ENCODE results near the gene CGB5. TPM values are rescaled to one million over a fixed set of nuclear protein-coding genes. Genes with fewer than 3 reads are reported as not detected.
"Not testable (repeated sequence)": the region's sequence is repeated elsewhere in the genome, so short reads cannot be mapped to it uniquely, and the experiment has no call there.

Gene CGB5
- total RNA-seq, 1 experiment from 2014 or later: not detected

DNA sequence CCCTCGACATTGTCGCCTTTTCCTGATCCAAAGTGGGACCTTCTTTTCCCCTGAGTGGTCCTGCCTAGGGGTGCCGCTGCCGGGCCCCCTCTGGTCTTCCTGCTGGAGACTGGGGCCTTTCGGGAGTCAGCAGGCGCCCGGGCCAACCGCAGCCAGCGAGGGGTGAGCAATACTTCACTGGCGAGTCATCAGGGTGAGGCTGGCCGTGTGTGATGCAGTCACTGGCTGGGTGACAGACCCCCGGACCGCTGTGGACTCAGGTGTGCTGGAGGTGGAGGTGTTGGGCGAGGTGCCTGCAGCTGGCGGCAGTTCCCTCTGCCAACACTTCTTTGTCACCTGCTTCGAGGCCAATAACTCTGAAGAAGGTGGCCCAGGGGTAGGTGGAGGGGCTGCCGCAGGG is 1.5 kb upstream of the CGB5 start:
- BruUV-seq (replicated peaks): no TSS peak
- TF ChIP-seq CTCF (IDR thresholded peaks at IDR 0.05; ENCODE audit: insufficient read depth in 1 of 2, low read depth in 1 of 2, low read length in 1 of 2, severe bottlenecking in 1 of 2, unreplicated experiment in 1 of 2): no peak
- Histone ChIP-seq H3K27me3 (replicated peaks; ENCODE audit: control insufficient read depth, insufficient read depth, low read length) (no peaks in the 10 kb centered on the region), H3K4me1 (no peaks in the 10 kb centered on the region), H3K9me3 (no peaks in the 10 kb centered on the region), H3K36me3 (ENCODE audit: control insufficient read depth, insufficient read depth, low read length) (no peaks in the 10 kb centered on the region), H3K4me3 (ENCODE audit: low read depth, low read length) (no peak overlapping the region)
- DNase-seq: no peak
- Mint-ChIP-seq H3K9me3 (ENCODE audit: unreplicated experiment) (no peaks in the 10 kb centered on the region), H3K4me1 (ENCODE audit: low read depth, unreplicated experiment) (no peaks in the 10 kb centered on the region), H3K36me3 (ENCODE audit: insufficient read depth, unreplicated experiment) (no peaks in the 10 kb centered on the region), H3K27me3 (ENCODE audit: insufficient read depth, unreplicated experiment) (no peaks in the 10 kb centered on the region), H3K27ac (ENCODE audit: unreplicated experiment) (no peak overlapping the region), H3K4me3 (ENCODE audit: unreplicated experiment) (no peak overlapping the region)
- ChIA-PET POLR2A (no interaction called here), CTCF (no interaction called here)
- intact Hi-C loops (cut with micrococcal nuclease; ENCODE audit: unreplicated experiment): no loop called here

DNA sequence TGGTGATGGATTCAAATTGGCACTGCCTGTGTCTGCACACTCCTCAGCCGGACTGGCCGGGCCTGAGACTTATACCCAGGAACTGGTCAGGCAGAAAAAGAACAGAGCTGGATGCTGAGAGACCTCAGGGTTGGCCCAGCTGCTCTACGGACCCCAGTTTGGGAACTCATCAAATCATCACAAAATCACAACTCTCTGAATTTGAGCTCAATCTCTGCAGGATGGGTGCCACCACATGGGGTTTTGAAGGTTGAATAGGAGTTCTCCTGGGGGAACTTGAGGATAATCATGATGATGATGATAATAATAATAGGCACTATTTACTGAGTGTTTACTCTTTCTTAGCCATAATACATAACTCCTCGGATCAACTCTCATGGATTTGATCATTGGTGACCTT is 982 bp upstream of the CGB5 start:
- H3K27me3 Mint-ChIP-seq (ENCODE audit: insufficient read depth, unreplicated experiment); POLR2A ChIA-PET; H3K27me3 ChIP-seq (replicated peaks; ENCODE audit: control insufficient read depth, insufficient read depth, low read length); DNase-seq; H3K9me3 ChIP-seq; intact Hi-C loops (cut with micrococcal nuclease; ENCODE audit: unreplicated experiment); H3K4me3 Mint-ChIP-seq (ENCODE audit: unreplicated experiment); H3K36me3 Mint-ChIP-seq (ENCODE audit: insufficient read depth, unreplicated experiment); H3K27ac Mint-ChIP-seq (ENCODE audit: unreplicated experiment); H3K4me1 ChIP-seq; H3K36me3 ChIP-seq (ENCODE audit: control insufficient read depth, insufficient read depth, low read length); BruUV-seq (replicated peaks); CTCF ChIA-PET; H3K9me3 Mint-ChIP-seq (ENCODE audit: unreplicated experiment); H3K4me1 Mint-ChIP-seq (ENCODE audit: low read depth, unreplicated experiment); H3K4me3 ChIP-seq (ENCODE audit: low read depth, low read length): not testable (repeated sequence)

DNA sequence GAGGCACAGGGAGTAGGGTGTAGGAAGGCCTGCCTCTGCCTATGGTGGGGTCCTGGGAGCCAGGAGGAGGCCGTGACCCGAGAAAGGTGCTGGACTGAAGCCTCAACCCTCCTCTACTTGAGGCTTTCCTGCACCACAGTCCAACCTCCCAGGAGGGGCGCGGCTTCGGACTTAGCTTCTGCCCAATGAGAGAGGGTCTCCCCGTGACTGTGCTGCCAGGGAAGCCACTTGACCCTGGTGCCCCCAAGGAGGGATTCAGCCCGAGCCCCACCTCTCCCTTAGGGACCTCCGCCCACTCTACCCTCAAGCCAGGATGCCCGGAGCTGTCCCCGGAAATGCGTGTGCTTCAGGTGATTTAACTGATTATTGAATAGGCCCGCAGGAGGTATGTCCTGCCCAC is 5.4 kb downstream of the CGB5 start, which contains the start of gene CGB8:
Gene CGB8, minus strand, starts transcription at position 101 of the 400 bp plus-strand sequence. CDS start 372 bp downstream, outside the sequence.
- H3K27me3 ChIP-seq (replicated peaks; ENCODE audit: control insufficient read depth, insufficient read depth, low read length); H3K4me1 Mint-ChIP-seq (ENCODE audit: low read depth, unreplicated experiment); H3K36me3 Mint-ChIP-seq (ENCODE audit: insufficient read depth, unreplicated experiment); CTCF ChIA-PET; H3K9me3 ChIP-seq; H3K9me3 Mint-ChIP-seq (ENCODE audit: unreplicated experiment); intact Hi-C loops (cut with micrococcal nuclease; ENCODE audit: unreplicated experiment); H3K27ac Mint-ChIP-seq (ENCODE audit: unreplicated experiment); DNase-seq; H3K36me3 ChIP-seq (ENCODE audit: control insufficient read depth, insufficient read depth, low read length); H3K4me3 Mint-ChIP-seq (ENCODE audit: unreplicated experiment); H3K4me3 ChIP-seq (ENCODE audit: low read depth, low read length); H3K4me1 ChIP-seq; POLR2A ChIA-PET; BruUV-seq (replicated peaks); H3K27me3 Mint-ChIP-seq (ENCODE audit: insufficient read depth, unreplicated experiment): not testable (repeated sequence)

DNA sequence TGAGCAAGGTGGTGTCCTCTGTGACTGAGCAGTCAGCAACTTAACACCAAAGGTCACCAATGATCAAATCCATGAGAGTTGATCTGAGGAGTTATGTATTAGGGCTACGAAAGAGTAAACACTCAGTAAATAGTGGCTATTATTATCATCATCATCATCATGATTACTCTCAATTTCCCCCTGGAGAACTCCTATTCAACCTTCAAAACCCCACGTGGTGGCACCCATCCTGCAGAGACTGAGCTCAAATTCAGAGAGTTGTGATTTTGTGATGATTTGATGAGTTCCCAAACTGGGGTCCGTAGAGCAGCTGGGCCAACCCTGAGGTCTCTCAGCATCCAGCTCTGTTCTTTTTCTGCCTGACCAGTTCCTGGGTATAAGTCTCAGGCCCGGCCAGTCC is 6.2 kb downstream of the CGB5 start:
- H3K27me3 ChIP-seq (replicated peaks; ENCODE audit: control insufficient read depth, insufficient read depth, low read length); intact Hi-C loops (cut with micrococcal nuclease; ENCODE audit: unreplicated experiment); DNase-seq; BruUV-seq (replicated peaks); CTCF ChIA-PET; H3K9me3 Mint-ChIP-seq (ENCODE audit: unreplicated experiment); POLR2A ChIA-PET; H3K27ac Mint-ChIP-seq (ENCODE audit: unreplicated experiment); H3K4me1 Mint-ChIP-seq (ENCODE audit: low read depth, unreplicated experiment); H3K4me3 ChIP-seq (ENCODE audit: low read depth, low read length); H3K9me3 ChIP-seq; H3K27me3 Mint-ChIP-seq (ENCODE audit: insufficient read depth, unreplicated experiment); H3K36me3 Mint-ChIP-seq (ENCODE audit: insufficient read depth, unreplicated experiment); H3K4me3 Mint-ChIP-seq (ENCODE audit: unreplicated experiment); H3K36me3 ChIP-seq (ENCODE audit: control insufficient read depth, insufficient read depth, low read length); H3K4me1 ChIP-seq: not testable (repeated sequence)

- POLR2A ChIA-PET; H3K4me1 ChIP-seq; H3K9me3 ChIP-seq; H3K36me3 Mint-ChIP-seq (ENCODE audit: insufficient read depth, unreplicated experiment); H3K9me3 Mint-ChIP-seq (ENCODE audit: unreplicated experiment); intact Hi-C loops (cut with micrococcal nuclease; ENCODE audit: unreplicated experiment); H3K4me1 Mint-ChIP-seq (ENCODE audit: low read depth, unreplicated experiment); H3K27me3 Mint-ChIP-seq (ENCODE audit: insufficient read depth, unreplicated experiment); H3K4me3 Mint-ChIP-seq (ENCODE audit: unreplicated experiment); BruUV-seq (replicated peaks); H3K4me3 ChIP-seq (ENCODE audit: low read depth, low read length); CTCF ChIA-PET; H3K27ac Mint-ChIP-seq (ENCODE audit: unreplicated experiment); H3K27me3 ChIP-seq (replicated peaks; ENCODE audit: control insufficient read depth, insufficient read depth, low read length); H3K36me3 ChIP-seq (ENCODE audit: control insufficient read depth, insufficient read depth, low read length): not testable (repeated sequence)
- DNase-seq: peak in 1 of 2 experiments; percentile 38
These were observed 6.9 kb downstream of the CGB5 start for GRCh38 chr19:49050376-49051033.
